NCI-H446 treated with DMSO at 0.1 percent for 48 hours (cell line): ENCODE measurements around the gene VWA3B.
"Not testable (repeated sequence)": the region's sequence is repeated elsewhere in the genome, so short reads cannot be mapped to it uniquely, and the experiment has no call there.

Experiments
- DNase-seq: peaks from one replicate; lab custom pipeline; 2025; lab: John Stamatoyannopoulos, UW

Gene VWA3B

GRCh38 chr2:98137196-98137595, 50.2 kb downstream of the VWA3B start:
- no peak for DNase-seq

- DNase-seq, result not testable (repeated sequence)
Measured at GRCh38 chr2:98138978-98139377, 52.0 kb downstream of the VWA3B start.

- DNase-seq, result no peak
Measured at GRCh38 chr2:98140210-98140609, 53.2 kb downstream of the VWA3B start.

GRCh38 chr2:98142106-98142791, 55.3 kb downstream of the VWA3B start:
- no peak for DNase-seq

- no peak for DNase-seq
Measured at GRCh38 chr2:98145070-98145469, 58.1 kb downstream of the VWA3B start.

GRCh38 chr2:98147900-98148299, 60.9 kb downstream of the VWA3B start:
- DNase-seq, result not testable (repeated sequence)

- DNase-seq, result no peak
Measured at GRCh38 chr2:98148595-98149332, 61.8 kb downstream of the VWA3B start.

GRCh38 chr2:98149333-98149697, 62.3 kb downstream of the VWA3B start:
- DNase-seq, result no peak

- DNase-seq, result no peak
Measured at GRCh38 chr2:98153481-98153880, 66.5 kb downstream of the VWA3B start.

- no peak for DNase-seq
Measured at GRCh38 chr2:98155291-98155690, 68.3 kb downstream of the VWA3B start.

- DNase-seq, result no peak
Measured at GRCh38 chr2:98155716-98156115, 68.7 kb downstream of the VWA3B start.

- no peak for DNase-seq
Measured at GRCh38 chr2:98156304-98156703, 69.3 kb downstream of the VWA3B start.

- DNase-seq, result no peak
Measured at GRCh38 chr2:98157557-98157956, 70.6 kb downstream of the VWA3B start.

- DNase-seq, result no peak
Measured at GRCh38 chr2:98158305-98158704, 71.3 kb downstream of the VWA3B start.

GRCh38 chr2:98160554-98160953, 73.6 kb downstream of the VWA3B start:
- DNase-seq, result no peak

- no peak for DNase-seq
Measured at GRCh38 chr2:98161186-98161585, 74.2 kb downstream of the VWA3B start.

GRCh38 chr2:98164256-98164655, 77.3 kb downstream of the VWA3B start:
- DNase-seq, result no peak

GRCh38 chr2:98165516-98166071, 78.6 kb downstream of the VWA3B start:
- no peak for DNase-seq

GRCh38 chr2:98167916-98168315, 80.9 kb downstream of the VWA3B start:
- no peak for DNase-seq

GRCh38 chr2:98170076-98170475, 83.1 kb downstream of the VWA3B start:
- DNase-seq, result no peak

GRCh38 chr2:98172150-98172765, 85.3 kb downstream of the VWA3B start:
- DNase-seq, result no peak

GRCh38 chr2:98172951-98173350, 86.0 kb downstream of the VWA3B start:
- DNase-seq, result no peak

GRCh38 chr2:98175811-98176210, 88.8 kb downstream of the VWA3B start:
- DNase-seq, result no peak
